Pancreas (tissue), 10 donors: ENCODE results near the gene FANCD2. TPM values are rescaled to one million over a fixed set of nuclear protein-coding genes. Genes with fewer than 3 reads are reported as not detected.

ENCODE experiments used
- ATAC-seq, 4 donors: fragments of 200-7000 bp; cut with Tn5 transposase; one replicate each; pipeline versions ENCODE4 v1.8.0 to v1.9.1; 2020; ENCODE audit warnings: mild to moderate bottlenecking in 4 of 4, moderate library complexity in 4 of 4
- DNase-seq, 6 donors: peaks; one replicate each; pipeline ENCODE4 v3.0.0-alpha.2; 2020
- FAIRE-seq: peaks from 2 replicates; lab custom pipeline; 2012; peaks lifted over from hg19 to GRCh38; lab: Jason Lieb, UNC
- H3K27ac ChIP-seq, 4 donors: fragments of 200-600 bp; sonication (generic); 1 replicate in 3 of 4; 2 replicates in 1 of 4; pipeline versions ENCODE4 v1.5.0 to v1.8.0; 2020
- H3K27me3 ChIP-seq, 4 donors: fragments of 200-600 bp; one replicate each; pipeline ENCODE4 v1.8.0; 2021
- H3K36me3 ChIP-seq, 3 donors: fragments of 200-600 bp; sonication (generic) in 1 of 3; one replicate each; pipeline versions ENCODE4 v1.5.0 to v1.8.0; 2020 to 2021
- H3K4me1 ChIP-seq, 3 donors: fragments of 200-600 bp; one replicate each; pipeline ENCODE4 v1.8.0; 2021
- H3K4me3 ChIP-seq, 4 donors: fragments of 200-600 bp; sonication (generic) in 2 of 4; one replicate each; pipeline versions ENCODE4 v1.5.0 to v1.8.0; 2020 to 2021
- H3K9me3 ChIP-seq, 4 donors: fragments of 200-600 bp; one replicate each; pipeline ENCODE4 v1.8.0; 2021
- CTCF ChIP-seq, 4 donors: fragments of 200-600 bp; sonication (generic) in 3 of 4; IDR thresholded peaks; one replicate each; pipeline versions ENCODE4 v1.5.0 to v1.8.0; 2021; ENCODE audit warnings: antibody characterized with exemption in 4 of 4
- WGBS, 2 donors: extraction: QIAGEN DNeasy Blood & Tissue Kit; methylation state at CpG; one replicate each; pipeline ENCODE4 v1.1.7; 2013; 5-methylcytosine and 5-hydroxymethylcytosine counted together
- intact Hi-C, 3 donors: fragments of 100-400 bp; cut with DNase I; formaldehyde crosslinking; loops; one replicate each; pipeline versions ENCODE4 v1.11.1 to v1.14.2; 2022
- polyA plus RNA-seq, 2 donors: library from polyadenylated mRNA; stranded (reverse); fragments of 200-250 nt; gene quantifications; one replicate each; pipeline ENCODE4 v1.2.3, GENCODE V29; 2013
- total RNA-seq, 6 donors: library from RNA; stranded (reverse); fragmentation: NEBNext Ultra II Directional in 4 of 6; extraction: Animal tissue kit (Norgen Biotek cat#: 25700) in 4 of 6; gene quantifications; one replicate each; pipeline versions ENCODE4 v1.2.1 to v1.2.4, GENCODE V29; 2021 to 2023
- donor health status: healthy with polysubstance abuse.
- donor health status: DM: no; HTN: no; CAD: no; lungs with moderate emphysema.
- donor health status: DM: no; HTN: no; CAD: no.
- donor health status: control.
- donor health status: control.
- donor health status: Bipolar disorder and iron deficiency.
- donor health status: DM: yes; HTN: yes; CAD: no.
- donor health status: DM: no; HTN: no; CAD: no.
- donor health status: DM: no; HTN: no; CAD: no.
- donor health status: DM: yes; HTN: yes; CAD: no.

FANCD2 gene
- total and polyA plus RNA-seq, 8 donors = 1.7 to 3.7 (median 2.1) TPM

GRCh38 chr3:10145685-10146084 lies 119.4 kb downstream of the FANCD2 start:
- TF ChIP-seq CTCF (IDR thresholded peaks at IDR 0.05) = no peak
- intact Hi-C loops = no loop called here
- FAIRE-seq = no peak

DNA sequence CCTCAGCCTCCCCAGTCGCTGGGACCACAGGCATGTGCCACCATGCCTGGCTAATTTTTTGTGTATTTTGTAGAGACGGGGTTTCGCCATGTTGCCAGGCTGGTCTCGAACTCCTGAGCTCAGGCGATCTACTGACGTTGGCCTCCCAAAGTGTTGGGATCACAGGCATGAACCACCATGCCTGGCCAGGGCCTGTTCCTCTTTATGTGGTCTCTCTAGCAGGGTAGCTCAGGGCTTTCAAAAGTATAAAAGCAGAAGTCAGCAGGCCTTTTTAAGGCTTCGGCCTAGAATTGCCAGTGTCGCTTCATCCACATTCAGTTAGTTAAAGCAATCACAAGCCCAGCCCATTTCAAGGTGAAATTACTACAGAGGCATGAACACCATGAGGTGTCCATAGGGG lies 123.0 kb downstream of the FANCD2 start:
- Histone ChIP-seq H3K27ac (no peak overlapping the region), H3K36me3 (peaks cover 0 to 31% (median 18%) of the 10 kb centered on the region in 3 donors), H3K4me3 (no peak overlapping the region), H3K27me3 (no peaks in the 10 kb centered on the region), H3K9me3 (no peaks in the 10 kb centered on the region), H3K4me1 (peaks cover 0 to 5% (median 4%) of the 10 kb centered on the region in 3 donors)
- intact Hi-C loops = no loop called here
- 94% methylated on average over 8 of the region's 8 CpGs for WGBS, 2 donors
- ATAC-seq (peak in 2 of 4 donors; percentile 38 to 64), FAIRE-seq (no peak), DNase-seq (no peak)
- TF ChIP-seq CTCF (IDR thresholded peaks at IDR 0.05) = no peak

More at GRCh38 chr3:10145685-10146084, 119.4 kb downstream of the FANCD2 start:
- DNase-seq (no peak), ATAC-seq (no peak)
- no peaks in the 10 kb centered on the region for H3K27me3 ChIP-seq
- H3K9me3 ChIP-seq = no peaks in the 10 kb centered on the region
- 87 to 88% methylated on average over 4 of the region's 4 CpGs for WGBS, 2 donors
- peaks cover 0 to 12% (median 5%) of the 10 kb centered on the region in 3 donors for H3K4me1 ChIP-seq
- no peak overlapping the region for H3K27ac ChIP-seq
- H3K36me3 ChIP-seq = peaks cover 0 to 20% (median 4%) of the 10 kb centered on the region in 3 donors
- no peak overlapping the region for H3K4me3 ChIP-seq

- no peak for TF ChIP-seq CTCF (IDR thresholded peaks at IDR 0.05)
- Histone ChIP-seq H3K4me1 (no peaks in the 10 kb centered on the region), H3K9me3 (no peaks in the 10 kb centered on the region), H3K27me3 (no peaks in the 10 kb centered on the region), H3K27ac (no peak overlapping the region), H3K36me3 (peaks cover 0 to 31% (median 18%) of the 10 kb centered on the region in 3 donors), H3K4me3 (no peak overlapping the region)
- ATAC-seq (no peak), DNase-seq (no peak), FAIRE-seq (no peak)
- 73 to 87% methylated on average over 6 of the region's 6 CpGs for WGBS, 2 donors
- intact Hi-C loops = no loop called here
These were observed 124.8 kb downstream of the FANCD2 start for GRCh38 chr3:10150987-10151386.

Other genes with a start within 250 kb of the FANCD2 start
- 10 to 100 TPM; 13.2 to 28.0 (median 18.4) TPM for gene TADA3, start 234.0 kb upstream of the FANCD2 start, total RNA-seq
- 10 to 100 TPM; 22.0 to 29.1 TPM for gene TADA3, start 234.0 kb upstream of the FANCD2 start, polyA plus RNA-seq
- 10 to 100 TPM; 39.5 to 72.6 (median 53.1) TPM for gene ARPC4, start 233.4 kb upstream of the FANCD2 start, total RNA-seq
- gene ARPC4, start 233.4 kb upstream of the FANCD2 start, polyA plus RNA-seq = 10 to 100 TPM; 35.0 to 44.7 TPM
- gene TTLL3, start 216.2 kb upstream of the FANCD2 start, total RNA-seq = 10 to 100 TPM in 5 of 6 donors, 1 to 10 TPM in 1; 9.2 to 30.8 (median 17.5) TPM
- gene TTLL3, start 216.2 kb upstream of the FANCD2 start, polyA plus RNA-seq = 100 to 1,000 TPM in 1 of 2 donors, 10 to 100 TPM in 1; 77.6 to 104 TPM
- gene RPUSD3, start 182.4 kb upstream of the FANCD2 start, total RNA-seq = 10 to 100 TPM; 12.4 to 19.1 (median 14.5) TPM
- 10 to 100 TPM; 20.4 to 20.6 TPM for gene RPUSD3, start 182.4 kb upstream of the FANCD2 start, polyA plus RNA-seq
- gene CIDEC, start 146.2 kb upstream of the FANCD2 start, total RNA-seq = 10 to 100 TPM in 1 of 6 donors, 1 to 10 TPM in 1, under 1 TPM in 3, not detected in 1; 0.16 to 11.5 (median 0.87) TPM
- 10 to 100 TPM in 1 of 2 donors, 1 to 10 TPM in 1; 1.1 to 10.9 TPM for gene CIDEC, start 146.2 kb upstream of the FANCD2 start, polyA plus RNA-seq
- gene JAGN1, start 135.8 kb upstream of the FANCD2 start, total RNA-seq = 10 to 100 TPM; 16.3 to 24.5 (median 19.6) TPM
- gene JAGN1, start 135.8 kb upstream of the FANCD2 start, polyA plus RNA-seq = 10 to 100 TPM; 25.9 to 27.1 TPM
- gene IL17RE, start 123.6 kb upstream of the FANCD2 start, total RNA-seq = 10 to 100 TPM in 3 of 6 donors, 1 to 10 TPM in 3; 6.4 to 14.1 (median 9.4) TPM
- 10 to 100 TPM in 1 of 2 donors, 1 to 10 TPM in 1; 8.0 to 15.6 TPM for gene IL17RE, start 123.6 kb upstream of the FANCD2 start, polyA plus RNA-seq
- 10 to 100 TPM; 11.9 to 19.8 (median 13.2) TPM for gene IL17RC, start 109.3 kb upstream of the FANCD2 start, total RNA-seq
- 10 to 100 TPM; 51.6 to 55.7 TPM for gene IL17RC, start 109.3 kb upstream of the FANCD2 start, polyA plus RNA-seq
- 10 to 100 TPM; 11.3 to 36.6 (median 13.2) TPM for gene CRELD1, start 92.6 kb upstream of the FANCD2 start, total RNA-seq
- gene CRELD1, start 92.6 kb upstream of the FANCD2 start, polyA plus RNA-seq = 10 to 100 TPM; 34.3 to 45.9 TPM
- gene PRRT3, start 74.0 kb upstream of the FANCD2 start, total RNA-seq = 1 to 10 TPM; 1.2 to 2.1 (median 1.9) TPM
- gene PRRT3, start 74.0 kb upstream of the FANCD2 start, polyA plus RNA-seq = 1 to 10 TPM; 2.5 to 5.1 TPM
- gene EMC3, start 39.6 kb upstream of the FANCD2 start, total RNA-seq = 10 to 100 TPM; 25.8 to 32.1 (median 29.6) TPM
- 10 to 100 TPM in 1 of 2 donors, 1 to 10 TPM in 1; 9.8 to 35.2 TPM for gene EMC3, start 39.6 kb upstream of the FANCD2 start, polyA plus RNA-seq
- not detected for gene FANCD2OS, start 81.8 kb downstream of the FANCD2 start, total RNA-seq
- gene FANCD2OS, start 81.8 kb downstream of the FANCD2 start, polyA plus RNA-seq = not detected
- 10 to 100 TPM; 25.3 to 58.1 (median 39.8) TPM for gene BRK1, start 89.2 kb downstream of the FANCD2 start, total RNA-seq
- 10 to 100 TPM; 48.8 to 94.1 TPM for gene BRK1, start 89.2 kb downstream of the FANCD2 start, polyA plus RNA-seq
- gene VHL, start 115.3 kb downstream of the FANCD2 start, total RNA-seq = 10 to 100 TPM; 11.7 to 26.1 (median 14.3) TPM
- gene VHL, start 115.3 kb downstream of the FANCD2 start, polyA plus RNA-seq = 10 to 100 TPM; 21.9 to 22.4 TPM
- 1 to 10 TPM in 3 of 6 donors, under 1 TPM in 3; 0.74 to 5.4 (median 1.1) TPM for gene IRAK2, start 138.5 kb downstream of the FANCD2 start, total RNA-seq
- 1 to 10 TPM; 1.2 to 1.3 TPM for gene IRAK2, start 138.5 kb downstream of the FANCD2 start, polyA plus RNA-seq
- 10 to 100 TPM; 12.8 to 23.1 (median 16.0) TPM for gene TATDN2, start 222.0 kb downstream of the FANCD2 start, total RNA-seq
- 10 to 100 TPM in 1 of 2 donors, 1 to 10 TPM in 1; 9.2 to 14.9 TPM for gene TATDN2, start 222.0 kb downstream of the FANCD2 start, polyA plus RNA-seq